GM19468 (cell line): ENCODE results near the gene SH3GLB2.

Experiments used
- ATAC-seq: cut with Tn5 transposase; IDR thresholded peaks from one replicate; pipeline ENCODE4 v1.9.1; 2021; ENCODE audit warnings: mild to moderate bottlenecking, moderate library complexity, moderate number of reproducible peaks; ENCODE audit not compliant: unreplicated experiment; ENCODE audit errors: extremely low read depth

SH3GLB2 gene

GRCh38 chr9:129023036-129023907 is 4.9 kb downstream of the SH3GLB2 start:
- no peak for ATAC-seq

- ATAC-seq, result no peak
Observed at GRCh38 chr9:129022037-129022436, 6.1 kb downstream of the SH3GLB2 start.

DNA sequence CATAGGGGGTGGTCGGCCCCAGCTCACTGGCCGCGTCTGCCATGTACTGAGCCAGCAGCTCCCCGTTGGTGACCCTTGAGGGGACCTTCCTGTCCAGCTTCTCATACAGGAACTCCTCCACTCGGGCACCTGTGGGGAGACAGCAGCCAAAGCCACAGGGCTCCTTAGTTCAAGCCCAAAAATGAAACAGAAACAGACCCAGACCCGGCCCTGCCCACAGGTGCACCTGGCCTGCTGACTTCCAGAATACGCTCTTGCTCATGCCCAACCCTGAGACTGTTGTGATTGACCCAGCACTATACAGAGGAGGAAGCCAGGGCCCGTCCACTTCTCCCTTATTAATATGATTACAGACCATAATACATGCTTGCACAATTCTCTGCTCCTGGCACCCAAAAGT is 7.0 kb downstream of the SH3GLB2 start:
- ATAC-seq, result no peak

DNA sequence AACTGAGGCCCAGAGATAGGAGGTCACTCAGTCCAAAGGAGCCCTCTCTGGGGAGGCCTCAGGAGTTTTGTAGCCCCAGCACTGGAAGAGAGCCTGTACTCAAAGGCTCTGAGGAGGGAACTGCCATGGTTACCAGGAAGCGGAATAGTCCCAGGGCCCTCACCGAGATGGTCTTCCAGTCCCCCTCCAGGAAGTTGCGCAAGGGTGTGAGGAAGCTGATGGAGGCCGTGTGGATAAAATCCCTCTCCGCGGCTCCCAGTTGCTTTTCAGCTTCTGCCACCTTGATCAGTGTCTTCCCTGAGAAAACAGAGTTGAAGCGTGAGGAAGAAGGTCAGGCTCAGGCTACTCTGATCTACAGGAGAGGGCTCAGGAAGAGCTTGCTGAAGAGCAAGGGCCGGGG is 13.5 kb downstream of the SH3GLB2 start:
- no peak for ATAC-seq

DNA sequence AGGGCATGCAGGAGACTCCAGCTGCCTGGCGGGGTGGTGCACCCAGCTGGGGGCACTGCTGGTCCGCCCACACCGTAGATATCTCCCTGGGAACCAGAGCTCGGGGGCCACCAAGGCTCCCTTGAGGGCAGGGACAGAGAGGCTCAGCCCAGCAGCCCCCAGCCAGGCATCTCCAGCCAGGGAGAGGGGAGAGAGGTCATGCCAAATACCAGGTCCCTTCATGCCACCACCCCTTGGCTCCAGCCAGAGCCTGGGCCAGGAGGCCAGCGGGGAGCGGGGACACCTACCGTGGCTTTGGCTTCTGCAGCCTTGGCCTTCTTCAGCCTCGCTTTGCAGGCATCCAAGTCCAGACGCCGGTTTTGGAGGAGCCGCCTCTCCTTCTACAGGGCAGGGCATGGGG is 14.0 kb downstream of the SH3GLB2 start:
- no peak for ATAC-seq

GRCh38 chr9:129013674-129014073 is 14.5 kb downstream of the SH3GLB2 start:
- no peak for ATAC-seq

GRCh38 chr9:129012893-129013448 is 15.2 kb downstream of the SH3GLB2 start:
- ATAC-seq, result no peak

DNA sequence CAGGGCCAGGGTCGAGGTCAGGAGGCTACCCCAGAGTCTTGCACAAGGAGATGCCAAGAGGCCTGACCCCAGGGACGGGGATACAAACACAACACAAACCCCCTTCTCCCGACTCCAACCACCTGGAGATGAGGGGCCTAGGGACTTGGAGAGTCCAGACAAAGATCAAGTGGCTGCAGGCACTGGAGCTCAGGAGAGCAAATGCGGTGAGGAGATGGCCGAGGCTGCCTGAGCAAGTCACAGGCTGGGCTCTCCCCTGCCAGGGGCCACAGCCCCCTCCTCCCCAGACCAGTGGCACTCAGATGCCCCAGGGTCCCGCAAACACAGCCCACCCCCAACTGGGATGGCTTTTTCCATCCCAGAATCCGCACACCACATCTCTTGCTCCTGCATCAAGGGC is 15.8 kb downstream of the SH3GLB2 start:
- ATAC-seq, result no peak

DNA sequence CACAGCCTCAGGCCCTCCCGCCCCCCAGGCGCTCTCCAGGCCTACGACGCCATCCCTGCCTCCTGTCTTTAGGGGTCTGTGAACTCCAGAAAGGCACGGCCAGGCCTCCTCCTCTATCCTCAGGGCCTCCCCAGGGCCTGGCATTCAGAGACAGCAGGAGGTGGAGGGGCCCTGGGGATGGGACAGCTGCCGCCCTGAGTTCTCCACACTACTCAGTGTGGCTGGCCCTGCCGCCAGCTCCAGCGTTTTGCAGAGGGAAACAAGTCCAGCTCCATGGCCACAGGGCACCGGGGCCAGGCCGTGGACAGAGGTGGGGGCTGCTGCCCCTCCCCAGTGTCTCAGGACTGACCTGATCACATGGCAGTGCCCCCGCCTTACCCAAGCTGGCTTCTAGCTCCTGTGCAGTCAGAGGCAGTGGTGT is 16.4 kb downstream of the SH3GLB2 start:
- no peak for ATAC-seq

GRCh38 chr9:129011170-129011569 is 17.0 kb downstream of the SH3GLB2 start:
- no peak for ATAC-seq

- no peak for ATAC-seq
Observed at GRCh38 chr9:129010267-129010975, 17.7 kb downstream of the SH3GLB2 start.

GRCh38 chr9:129009584-129010141 is 18.5 kb downstream of the SH3GLB2 start:
- ATAC-seq, result no peak

DNA sequence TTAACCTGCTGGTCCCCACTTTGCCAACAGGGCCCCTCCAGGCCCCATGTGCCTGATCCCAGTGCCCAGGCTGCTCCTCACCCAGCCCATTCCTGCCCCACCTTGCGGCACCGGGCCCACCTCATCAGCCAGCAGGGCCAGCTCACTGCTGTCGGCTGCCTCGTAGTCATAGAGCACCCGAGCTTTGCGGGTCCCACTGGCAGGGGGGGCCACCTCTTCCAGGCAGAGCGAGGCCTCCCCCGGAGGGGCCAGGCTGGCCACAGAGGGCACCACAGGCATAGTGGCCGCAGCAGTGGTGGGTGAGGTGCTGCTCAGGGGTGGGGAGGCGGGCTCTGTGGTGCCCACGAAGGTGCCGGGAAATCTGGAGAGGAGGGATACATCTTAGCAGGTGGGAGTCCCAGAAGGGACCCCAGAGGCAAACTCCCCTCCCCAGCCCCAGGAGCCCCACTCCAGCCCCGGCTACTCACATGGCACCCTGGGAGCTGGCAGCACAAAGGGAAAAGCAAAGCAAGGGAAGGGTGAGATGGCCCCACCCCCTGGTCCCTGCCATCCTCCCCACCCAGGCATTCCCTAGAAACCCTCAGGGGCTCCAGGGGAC is 19.0 kb downstream of the SH3GLB2 start:
- no peak for ATAC-seq

DNA sequence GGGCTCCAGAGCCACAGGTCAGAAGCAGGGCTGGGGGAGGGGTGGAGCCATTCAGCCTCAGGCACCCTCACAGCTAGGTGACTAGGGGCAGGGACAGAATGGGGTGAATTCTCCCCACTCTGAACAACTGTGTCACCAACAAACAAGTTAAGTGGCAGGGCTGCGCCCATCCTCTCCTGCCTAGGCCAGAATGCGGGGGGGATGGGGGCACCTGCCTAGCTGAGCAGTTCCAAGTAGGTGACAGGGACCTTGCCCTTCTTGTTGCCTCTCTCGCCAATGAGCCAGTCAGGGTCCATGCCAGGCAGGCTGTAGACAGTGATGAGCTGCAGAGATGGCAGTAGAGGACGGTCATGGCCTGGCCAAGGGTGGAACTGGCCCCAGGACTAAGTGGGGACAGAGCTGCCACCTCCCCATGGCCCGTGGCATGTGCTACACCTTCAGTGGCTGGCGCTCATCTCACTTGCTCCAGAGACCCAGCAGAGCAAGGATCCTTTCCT is 19.6 kb downstream of the SH3GLB2 start:
- ATAC-seq, result no peak

- no peak for ATAC-seq
Observed at GRCh38 chr9:129007766-129008468, 20.2 kb downstream of the SH3GLB2 start.

DNA sequence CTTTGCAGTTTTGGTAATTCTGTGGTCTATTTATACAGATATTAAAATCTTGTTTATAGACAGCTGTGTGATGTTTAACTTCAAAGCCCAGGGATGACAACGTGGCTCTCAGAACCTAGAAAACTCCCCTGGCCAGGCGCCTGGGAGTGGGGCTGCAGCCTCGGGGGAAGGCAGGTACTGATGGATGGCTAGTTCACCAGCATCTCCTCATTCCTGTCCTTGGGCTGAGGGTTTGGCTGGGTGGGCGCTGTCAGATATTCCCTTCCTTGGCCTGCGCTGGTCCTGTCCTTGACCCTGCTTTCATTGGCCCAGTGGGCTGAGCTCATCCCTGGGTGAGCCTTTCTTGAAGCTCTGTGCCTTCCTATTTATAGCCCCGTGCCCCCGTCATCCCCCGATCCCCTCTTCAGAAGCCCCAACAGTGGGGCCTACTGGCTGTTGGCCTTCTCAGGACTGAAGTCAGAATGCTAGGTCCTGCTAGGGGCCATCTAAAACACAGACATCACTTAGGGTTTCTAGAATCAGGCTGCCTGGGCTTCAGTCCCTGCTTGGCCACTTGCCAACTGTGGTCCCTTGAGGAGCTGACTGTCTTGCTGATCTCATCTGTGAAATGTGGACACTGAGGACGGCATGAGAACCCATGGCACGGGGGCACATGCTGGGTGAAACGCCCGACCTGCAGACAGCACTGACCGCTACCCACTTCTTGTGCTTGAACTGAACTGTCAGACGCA is 20.9 kb downstream of the SH3GLB2 start:
- no peak for ATAC-seq

DNA sequence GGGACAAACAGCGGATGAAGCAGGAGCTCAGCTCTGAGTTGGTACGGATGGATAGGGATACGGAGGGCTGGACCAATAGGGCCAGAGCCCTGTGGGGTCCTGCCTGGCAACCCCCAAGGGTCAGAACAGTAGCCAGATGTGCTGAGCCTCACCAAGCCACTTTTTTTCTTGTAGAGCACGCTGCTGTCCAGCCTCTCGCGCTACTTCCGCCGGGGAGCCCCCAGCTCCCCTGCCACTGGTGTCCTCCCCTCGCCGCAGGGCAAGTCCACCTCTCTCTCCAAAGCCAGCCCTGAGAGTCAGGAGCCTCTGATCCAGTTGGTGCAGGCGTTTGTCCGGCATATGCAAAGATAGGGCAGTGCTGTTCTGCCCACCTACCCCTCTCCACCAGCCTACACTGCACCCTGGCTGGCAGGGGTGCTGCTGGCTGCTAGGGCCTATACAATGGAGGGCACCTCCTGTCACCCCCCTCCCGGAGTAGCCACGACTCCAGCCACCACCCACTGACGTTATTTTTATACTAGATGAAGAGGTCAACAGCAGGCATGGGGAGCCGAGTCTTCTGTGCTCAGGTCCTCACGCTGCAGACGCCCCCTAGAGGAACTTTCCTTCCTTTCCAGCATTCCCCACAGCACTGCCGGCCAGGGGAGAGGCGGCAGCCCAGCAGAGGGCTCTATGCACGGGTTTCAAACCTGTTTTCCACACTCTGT is 21.6 kb downstream of the SH3GLB2 start:
- no peak for ATAC-seq

DNA sequence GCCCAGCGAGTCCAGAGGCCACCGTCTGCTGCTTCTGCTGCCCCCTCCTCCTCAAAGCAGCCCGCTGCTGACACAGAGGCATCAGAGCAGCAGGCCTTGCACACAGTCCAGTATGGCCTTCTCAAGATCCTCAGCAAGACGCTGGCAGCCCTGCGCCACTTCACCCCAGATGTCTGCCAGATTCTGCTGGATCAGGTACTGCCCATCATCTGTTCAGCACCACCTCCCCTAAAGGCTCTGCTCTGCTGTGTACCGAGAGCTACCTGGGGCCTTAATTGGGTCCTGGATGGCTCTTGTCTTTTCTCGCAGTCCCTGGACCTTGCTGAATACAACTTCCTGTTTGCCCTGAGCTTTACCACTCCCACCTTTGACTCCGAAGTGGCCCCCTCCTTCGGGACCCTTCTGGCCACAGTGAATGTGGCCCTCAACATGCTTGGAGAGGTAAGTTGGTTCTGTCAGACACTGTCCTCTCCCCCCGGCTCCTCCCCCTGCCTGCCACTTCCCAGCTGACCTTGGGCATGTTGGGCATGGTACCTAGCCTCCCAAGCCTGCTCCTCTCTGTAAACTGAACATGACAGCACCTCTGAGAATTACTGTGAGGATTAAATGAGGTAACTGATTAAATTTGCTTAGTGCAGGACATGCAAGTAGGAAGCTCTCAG is 22.7 kb downstream of the SH3GLB2 start:
- no peak for ATAC-seq
